Lower leg skin (tissue), 3 donors: ENCODE measurements around the gene PISD.

ENCODE experiments used
- POLR2A ChIP-seq, 2 donors: fragments of 450-650 bp; IDR thresholded peaks; one replicate each; pipeline ENCODE4 v1.6.1; 2016 to 2017; ENCODE audit warnings: antibody characterized with exemption in 2 of 2, mild to moderate bottlenecking in 1 of 2, moderate library complexity in 1 of 2
- TF ChIP-seq, protein P1 (sequence below), 3 donors: fragments of 450-650 bp; IDR thresholded peaks; one replicate each; pipeline ENCODE4 v1.5.1; 2016; ENCODE audit warnings: antibody characterized with exemption in 3 of 3, mild to moderate bottlenecking in 3 of 3, moderate library complexity in 2 of 3

DNA sequence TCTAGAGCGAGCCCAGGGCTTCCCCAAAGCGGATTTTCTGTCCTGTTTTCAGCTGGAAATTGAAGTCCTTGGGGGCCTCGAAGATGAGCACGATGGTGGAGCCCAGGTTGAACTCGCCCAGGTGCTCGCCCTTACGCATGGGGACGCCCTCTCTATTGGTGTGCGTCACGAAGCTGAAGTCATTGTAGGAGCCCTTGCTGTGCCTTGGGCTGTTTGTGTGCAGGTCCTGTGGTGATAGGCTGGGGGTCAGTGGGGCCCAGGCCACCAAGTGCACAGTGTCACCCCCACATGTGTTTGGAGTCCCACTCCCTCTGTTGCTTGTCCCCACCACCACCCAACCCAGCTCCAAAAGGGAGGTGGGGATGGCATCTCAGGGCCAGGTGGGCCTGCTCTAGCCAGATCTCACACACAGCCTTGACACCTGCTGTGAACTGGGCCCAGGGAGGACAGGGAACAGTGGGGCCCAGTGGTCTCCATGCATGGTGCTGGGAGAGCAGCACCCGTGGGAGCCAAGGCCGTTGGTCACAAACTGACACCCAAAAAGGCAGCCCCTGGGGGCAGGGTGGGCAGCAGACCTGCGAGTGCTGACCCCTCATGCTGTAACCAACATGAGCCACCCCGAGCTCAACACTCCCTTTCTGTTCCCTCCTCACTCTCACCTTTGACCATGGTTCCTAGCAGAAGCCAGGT is 42.3 kb downstream of the PISD start:
- TF ChIP-seq, protein P1, sequence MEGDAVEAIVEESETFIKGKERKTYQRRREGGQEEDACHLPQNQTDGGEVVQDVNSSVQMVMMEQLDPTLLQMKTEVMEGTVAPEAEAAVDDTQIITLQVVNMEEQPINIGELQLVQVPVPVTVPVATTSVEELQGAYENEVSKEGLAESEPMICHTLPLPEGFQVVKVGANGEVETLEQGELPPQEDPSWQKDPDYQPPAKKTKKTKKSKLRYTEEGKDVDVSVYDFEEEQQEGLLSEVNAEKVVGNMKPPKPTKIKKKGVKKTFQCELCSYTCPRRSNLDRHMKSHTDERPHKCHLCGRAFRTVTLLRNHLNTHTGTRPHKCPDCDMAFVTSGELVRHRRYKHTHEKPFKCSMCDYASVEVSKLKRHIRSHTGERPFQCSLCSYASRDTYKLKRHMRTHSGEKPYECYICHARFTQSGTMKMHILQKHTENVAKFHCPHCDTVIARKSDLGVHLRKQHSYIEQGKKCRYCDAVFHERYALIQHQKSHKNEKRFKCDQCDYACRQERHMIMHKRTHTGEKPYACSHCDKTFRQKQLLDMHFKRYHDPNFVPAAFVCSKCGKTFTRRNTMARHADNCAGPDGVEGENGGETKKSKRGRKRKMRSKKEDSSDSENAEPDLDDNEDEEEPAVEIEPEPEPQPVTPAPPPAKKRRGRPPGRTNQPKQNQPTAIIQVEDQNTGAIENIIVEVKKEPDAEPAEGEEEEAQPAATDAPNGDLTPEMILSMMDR (IDR thresholded peaks at IDR 0.05) = no peak
- no peak for TF ChIP-seq POLR2A (IDR thresholded peaks at IDR 0.05)
